NCI-H1048 (cell line): ENCODE measurements around the gene FAM168A.

ENCODE experiments used
- DNase-seq: peaks from one replicate; lab custom pipeline; 2025; lab: John Stamatoyannopoulos, UW

The FAM168A gene

DNA sequence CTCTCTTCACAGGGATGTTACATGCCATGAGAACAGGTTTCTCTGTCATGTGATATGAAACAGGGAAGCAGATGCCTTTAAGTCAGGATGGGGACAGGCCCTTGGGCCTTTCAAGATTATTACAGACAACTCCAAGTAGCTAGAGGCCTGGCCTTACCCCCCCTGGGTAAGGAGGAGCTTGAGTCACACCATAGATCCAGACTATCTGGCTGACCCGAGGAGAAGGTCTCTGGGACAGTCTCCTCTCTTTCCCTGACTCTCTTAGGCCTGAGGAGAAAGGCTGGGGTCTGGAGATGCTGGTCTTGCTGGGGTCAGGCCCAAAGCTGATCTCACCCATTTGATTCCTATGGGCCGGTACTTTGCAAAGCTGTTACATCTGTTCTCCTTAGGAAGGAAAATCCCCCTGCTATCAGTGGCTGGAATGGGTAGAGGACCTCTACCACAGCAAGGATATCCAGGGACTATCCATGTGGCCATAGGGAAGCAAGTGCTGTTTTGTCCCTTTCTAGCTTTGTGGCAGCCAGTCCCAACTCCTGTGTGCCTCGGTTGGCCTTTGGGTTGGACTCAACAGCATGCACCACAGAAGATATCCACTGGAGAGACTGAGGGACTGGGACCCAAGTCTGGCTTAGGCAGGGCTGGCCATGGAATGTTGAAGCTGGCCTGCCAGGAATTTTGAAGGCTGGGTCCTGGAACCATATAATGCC, 196.5 kb downstream of the FAM168A start:
- no peak for DNase-seq

DNA sequence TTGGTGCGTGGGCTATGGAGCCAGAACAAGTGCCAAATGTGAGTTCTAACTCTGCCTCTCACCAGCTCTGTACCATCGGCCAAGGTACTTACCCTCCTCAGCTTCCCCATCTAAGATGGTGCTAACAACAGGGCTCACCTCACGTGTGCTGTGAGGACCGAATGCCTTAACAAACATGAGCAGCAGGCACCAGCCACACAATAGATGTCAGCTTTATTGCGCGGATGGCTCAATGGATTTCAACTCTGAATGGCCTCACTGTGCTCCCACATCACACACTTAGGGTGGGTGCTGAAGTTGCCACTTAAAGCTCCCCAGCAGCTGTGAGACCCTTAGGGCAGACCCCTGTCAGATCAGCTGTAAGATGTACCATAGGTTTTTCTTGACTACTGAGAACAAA, 197.6 kb downstream of the FAM168A start:
- no peak for DNase-seq

DNA sequence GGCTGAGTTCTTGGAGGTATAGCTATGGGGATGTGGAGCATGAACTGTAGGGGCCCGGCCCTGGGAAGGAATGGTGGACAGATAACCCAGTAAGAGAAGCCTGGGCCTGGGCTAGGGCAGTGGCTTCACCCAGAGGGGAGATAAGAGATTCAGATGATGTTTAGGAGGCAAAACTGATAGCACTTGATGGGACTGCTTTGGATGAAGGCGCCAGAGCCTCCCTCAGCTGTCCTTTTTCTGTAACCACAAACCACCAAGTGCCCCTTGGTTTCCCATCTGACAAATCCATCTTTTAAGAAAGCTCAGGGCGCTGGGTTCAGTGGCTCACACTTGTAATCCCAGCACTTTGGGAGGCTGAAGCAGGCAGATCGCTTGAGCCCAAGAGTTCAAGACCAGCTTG, 198.3 kb downstream of the FAM168A start:
- DNase-seq, result no peak

- no peak for DNase-seq
Measured at GRCh38 chr11:73399159-73399590, 198.7 kb downstream of the FAM168A start.

GRCh38 chr11:73398721-73399120, 199.2 kb downstream of the FAM168A start:
- no peak for DNase-seq

DNA sequence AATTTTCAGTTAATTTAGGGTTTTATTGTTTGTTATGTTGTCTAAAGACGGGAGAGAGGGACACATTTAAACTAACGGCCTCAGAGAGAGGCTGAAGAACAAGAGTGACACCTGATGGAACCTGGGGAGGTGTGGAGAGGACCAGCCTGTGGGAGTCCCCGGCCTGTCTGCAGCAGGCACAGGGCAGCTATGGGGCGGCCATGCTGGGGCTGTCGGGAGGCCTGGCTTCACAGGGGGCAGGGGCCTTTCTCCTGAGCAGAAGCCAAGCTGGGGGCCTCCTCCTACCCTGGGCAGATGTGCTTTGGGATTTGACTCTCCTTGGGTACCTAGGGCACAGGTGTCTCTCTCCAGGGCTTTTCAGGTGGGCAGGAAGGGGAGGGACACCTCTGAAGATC, 199.8 kb downstream of the FAM168A start:
- no peak for DNase-seq

- DNase-seq, result no peak
Measured at GRCh38 chr11:73397468-73398131, 200.3 kb downstream of the FAM168A start.

- no peak for DNase-seq
Measured at GRCh38 chr11:73396985-73397384, 200.9 kb downstream of the FAM168A start.

GRCh38 chr11:73396251-73396930, 201.5 kb downstream of the FAM168A start:
- no peak for DNase-seq

DNA sequence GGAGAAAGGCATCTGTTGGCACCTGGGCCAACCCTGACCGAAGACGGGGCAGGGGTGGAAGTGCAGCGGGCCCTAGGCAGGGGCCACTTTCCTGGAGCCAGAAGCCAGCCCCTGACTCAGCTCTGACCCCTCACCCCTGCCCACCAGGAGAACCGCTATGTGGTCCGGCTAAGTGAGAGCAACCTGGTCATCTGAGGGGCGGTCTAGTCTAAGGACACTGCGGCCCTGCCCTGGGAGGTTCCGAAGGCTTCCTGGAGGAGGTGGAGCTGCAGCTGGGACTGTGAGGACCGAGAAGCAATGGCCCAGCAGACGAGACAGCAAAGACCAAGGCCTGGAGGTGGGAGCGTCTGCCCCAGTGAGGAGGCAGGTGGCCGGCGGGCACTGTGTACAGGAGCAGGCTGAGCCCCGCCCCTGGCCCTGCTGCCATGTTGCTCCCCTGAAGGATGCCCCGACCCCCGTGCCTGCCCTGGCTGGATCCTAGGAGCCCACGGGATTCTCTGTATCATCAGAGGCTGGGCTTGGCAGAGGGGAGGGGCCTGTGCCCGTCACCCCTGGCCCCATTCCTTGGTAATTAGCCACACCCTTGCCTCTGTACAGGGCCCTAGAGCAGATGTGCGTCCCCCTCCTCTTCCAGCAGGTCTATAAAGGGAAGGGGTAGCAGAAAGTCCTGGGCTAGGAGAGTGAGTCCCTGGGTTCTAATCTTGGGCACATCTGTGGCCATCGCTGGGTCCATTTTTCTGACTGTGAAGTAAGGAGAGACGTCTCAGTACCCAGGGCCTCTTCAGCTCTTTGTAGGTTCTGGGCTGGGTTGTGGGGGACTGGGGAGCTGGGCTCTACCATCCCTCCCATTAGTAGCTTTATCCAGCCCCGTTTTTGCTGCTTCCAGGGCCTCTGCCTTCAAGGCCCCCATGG, 202.4 kb downstream of the FAM168A start:
- no peak for DNase-seq

DNA sequence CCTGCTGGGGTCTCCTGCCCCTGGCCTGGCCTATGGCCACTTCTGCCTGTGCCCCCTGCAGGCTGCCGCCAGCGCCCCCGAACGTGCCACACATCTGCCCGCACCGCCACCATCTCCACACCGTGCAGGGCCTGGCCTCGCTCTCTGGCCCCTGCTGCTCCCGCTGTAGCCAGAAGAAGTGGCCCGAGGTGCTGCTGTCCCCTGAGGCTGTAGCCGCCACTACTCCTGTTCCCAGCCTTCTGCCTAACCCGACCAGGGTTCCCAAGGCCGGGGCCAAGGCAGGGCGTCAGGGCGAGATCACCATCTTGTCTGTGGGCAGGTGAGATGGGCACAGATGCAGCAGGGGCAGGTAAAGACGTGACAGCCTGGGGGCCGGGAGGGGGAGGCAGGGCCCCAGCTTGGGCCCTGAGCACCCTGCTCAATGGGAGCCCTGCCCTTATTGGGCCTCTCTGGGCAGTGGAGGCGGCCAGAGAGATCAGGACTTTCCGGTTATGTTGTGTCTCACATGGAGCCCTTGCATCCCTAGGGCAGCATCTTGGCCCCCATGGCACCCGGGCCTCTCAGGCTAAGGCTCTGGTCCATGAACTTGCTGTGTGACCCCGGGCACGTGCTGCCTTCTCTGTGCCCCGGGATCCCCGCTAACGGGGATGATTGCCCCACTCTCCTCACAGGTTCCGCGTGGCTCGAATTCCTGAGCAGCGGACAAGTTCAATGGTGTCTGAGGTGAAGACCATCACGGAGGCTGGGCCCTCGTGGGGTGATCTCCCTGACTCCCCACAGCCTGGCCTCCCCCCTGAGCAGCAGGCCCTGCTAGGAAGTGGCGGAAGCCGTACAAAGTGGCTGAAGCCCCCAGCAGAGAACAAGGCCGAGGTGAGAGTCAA, 203.3 kb downstream of the FAM168A start:
- no peak for DNase-seq

DNA sequence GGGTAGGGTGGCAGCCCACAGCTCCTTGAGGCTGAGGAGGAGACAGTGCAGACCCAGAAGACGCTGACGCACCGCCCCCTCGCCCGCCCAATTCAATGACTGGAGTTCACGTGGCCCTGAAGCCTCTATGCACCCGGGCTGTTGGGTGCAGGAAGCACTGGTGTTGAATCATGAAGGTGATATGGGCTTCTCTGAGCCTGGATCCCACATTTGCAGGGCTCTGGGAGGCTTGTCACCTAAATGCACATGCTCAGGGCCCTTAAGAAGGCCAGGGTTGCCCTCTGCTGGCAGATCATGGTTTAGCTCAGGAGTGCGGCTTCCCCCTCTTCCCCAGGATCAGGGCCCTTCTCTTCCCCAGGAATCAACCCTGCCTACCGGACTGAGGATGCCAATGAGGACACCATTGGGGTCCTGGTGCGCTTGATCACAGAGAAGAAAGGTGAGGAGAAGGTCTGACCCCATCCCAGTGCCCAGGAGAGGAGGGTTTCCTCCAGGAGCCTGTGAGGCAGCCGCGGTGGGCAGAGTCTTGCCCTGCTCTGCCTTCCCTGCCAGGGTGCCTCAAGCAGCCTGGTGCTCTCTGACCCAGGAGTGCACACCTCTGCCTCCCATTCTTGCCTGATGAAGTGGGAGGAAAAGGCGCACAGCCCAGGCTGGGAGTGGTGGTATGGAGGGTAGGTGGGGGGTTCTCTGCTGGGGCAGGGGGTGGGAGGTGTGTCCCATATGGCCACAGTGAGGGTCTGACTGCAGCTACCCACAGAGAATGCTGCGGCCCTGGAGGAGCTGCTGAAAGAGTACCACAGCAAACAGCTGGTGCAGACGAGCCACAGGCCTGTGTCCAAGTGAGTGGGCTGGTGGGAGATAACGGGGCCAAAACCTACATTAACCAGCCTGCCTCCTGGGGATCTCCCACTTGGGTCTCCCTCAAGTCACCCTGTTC, 204.2 kb downstream of the FAM168A start:
- no peak for DNase-seq

- no peak for DNase-seq
Measured at GRCh38 chr11:73393011-73393380, 204.9 kb downstream of the FAM168A start.

DNA sequence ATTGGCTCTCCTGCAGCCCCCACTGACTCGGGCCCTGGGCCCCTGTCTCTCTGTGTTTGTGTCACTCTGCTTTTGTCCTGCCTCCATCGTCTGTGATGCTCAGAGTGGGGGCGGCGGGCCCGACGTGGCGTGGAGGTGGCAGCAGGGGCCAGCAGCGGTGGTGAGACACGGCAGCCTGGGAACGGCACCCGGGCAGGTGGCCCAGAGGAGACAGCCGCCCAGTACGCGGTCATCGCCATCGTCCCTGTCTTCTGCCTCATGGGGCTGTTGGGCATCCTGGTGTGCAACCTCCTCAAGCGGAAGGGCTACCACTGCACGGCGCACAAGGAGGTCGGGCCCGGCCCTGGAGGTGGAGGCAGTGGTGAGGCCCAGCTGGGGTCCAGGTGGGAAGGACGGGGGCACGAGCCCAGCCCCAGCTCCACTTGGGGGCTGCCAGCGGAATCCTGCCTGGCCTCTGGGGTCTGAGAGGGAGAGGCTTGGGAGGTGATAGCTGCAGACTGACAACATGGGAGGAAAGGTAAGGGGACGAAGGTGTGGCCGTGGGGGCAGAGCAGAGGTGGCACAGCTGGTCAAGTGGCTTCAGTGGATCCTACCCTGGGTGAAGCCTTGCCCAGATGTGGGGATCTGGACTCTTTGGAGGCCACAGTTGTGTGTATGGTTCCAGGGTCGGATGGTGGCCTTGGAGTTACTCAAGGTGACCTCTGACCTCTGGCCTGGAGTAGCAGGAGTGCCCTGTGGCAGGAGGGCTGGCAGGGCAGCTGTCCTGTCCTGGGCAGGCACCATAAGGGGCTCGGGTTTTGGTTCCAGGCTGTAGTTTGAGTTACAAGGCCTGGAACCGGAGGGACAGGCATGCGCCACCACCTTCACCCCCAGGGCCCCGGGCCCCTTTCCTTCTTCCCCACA, 205.6 kb downstream of the FAM168A start:
- no peak for DNase-seq

GRCh38 chr11:73391665-73392064, 206.2 kb downstream of the FAM168A start:
- no peak for DNase-seq

GRCh38 chr11:73390601-73391565, 207.0 kb downstream of the FAM168A start:
- DNase-seq, result no peak

DNA sequence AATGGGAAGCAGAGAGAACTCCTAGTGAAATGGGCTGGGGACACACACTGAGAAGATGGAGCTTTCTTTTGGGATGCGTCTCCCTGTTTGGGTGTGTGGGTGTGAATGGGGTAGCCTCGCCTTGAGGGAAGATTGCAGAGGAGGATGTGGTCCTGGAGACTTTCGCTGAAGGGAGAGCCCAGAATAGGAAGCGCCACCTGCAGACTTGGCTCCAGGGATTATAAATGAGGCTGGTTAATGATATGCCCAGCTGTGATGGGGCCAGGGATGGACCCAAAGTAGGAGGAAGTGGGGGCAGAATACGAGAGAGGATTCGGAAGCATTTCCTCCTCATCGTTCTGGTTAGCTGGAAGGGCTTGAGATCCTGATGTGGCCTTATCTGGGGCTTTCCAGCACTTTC, 208.0 kb downstream of the FAM168A start:
- no peak for DNase-seq

GRCh38 chr11:73389134-73389525, 208.8 kb downstream of the FAM168A start:
- DNase-seq, result no peak
